Suprapubic skin (tissue), 4 donors: Measurements from ENCODE around the gene CBLC.

ENCODE experiments used
- CTCF ChIP-seq, 2 donors: fragments of 200-600 bp in 1 of 2; fragments of 450-650 bp in 1 of 2; sonication (generic) in 1 of 2; IDR thresholded peaks; one replicate each; pipeline ENCODE4 v1.5.1; 2016 to 2019; ENCODE audit warnings: antibody characterized with exemption in 2 of 2, mild to moderate bottlenecking in 1 of 2, moderate library complexity in 1 of 2
- EP300 ChIP-seq: sonication (generic); formaldehyde crosslinking; IDR thresholded peaks from one replicate; pipeline ENCODE4 v1.6.1; 2017; ENCODE audit warnings: antibody characterized with exemption
- POLR2A ChIP-seq, 2 donors: fragments of 450-650 bp; IDR thresholded peaks; one replicate each; pipeline ENCODE4 v1.6.1; 2017; ENCODE audit warnings: antibody characterized with exemption in 2 of 2, mild to moderate bottlenecking in 2 of 2, moderate library complexity in 2 of 2
- POLR2AphosphoS5 ChIP-seq, 3 donors: sonication (generic); formaldehyde crosslinking; IDR thresholded peaks; one replicate each; pipeline ENCODE4 v1.6.1; 2017; ENCODE audit warnings: antibody characterized with exemption in 3 of 3

- TF ChIP-seq POLR2AphosphoS5 (IDR thresholded peaks at IDR 0.05) (no peak), CTCF (IDR thresholded peaks at IDR 0.05) (no peak), EP300 (no peak), POLR2A (IDR thresholded peaks at IDR 0.05) (no peak)
Measured at GRCh38 chr19:44755219-44755618, 22.5 kb upstream of the CBLC start.
